GM23338 (cell line): ENCODE data around the gene SAT1. TPM values are rescaled to one million over a fixed set of nuclear protein-coding genes. Genes with fewer than 3 reads are reported as not detected.

Experiments
- ATAC-seq: fragments of 200-7000 bp; cut with Tn5 transposase; 3 replicates; pipeline ENCODE4 v1.9.1; 2020
- DNase-seq: peaks from one replicate; pipeline ENCODE4 v3.0.0-alpha.2; 2015; ENCODE audit warnings: low spot score
- H2AFZ ChIP-seq: fragments of 200-600 bp; sonication (generic); 2 replicates; pipeline ENCODE4 v1.8.0; 2016; ENCODE audit warnings: antibody characterized with exemption, mild to moderate bottlenecking, moderate library complexity
- H3F3A ChIP-seq: fragments of 200-600 bp; sonication (generic); replicated peaks from 2 replicates; pipeline ENCODE4 v1.8.0; 2017; ENCODE audit warnings: antibody characterized with exemption, mixed run types, low read depth
- H3K27ac ChIP-seq: fragments of 200-600 bp; sonication (generic); 2 replicates; pipeline ENCODE4 v1.6.1; 2016; ENCODE audit warnings: low read depth
- H3K27me3 ChIP-seq: fragments of 200-600 bp; sonication (generic); 2 replicates; pipeline ENCODE4 v1.8.0; 2016; ENCODE audit warnings: mild to moderate bottlenecking, mixed run types, moderate library complexity; ENCODE audit not compliant: insufficient read depth
- H3K36me3 ChIP-seq: fragments of 200-600 bp; sonication (generic); 2 replicates; pipeline ENCODE4 v1.8.0; 2016; ENCODE audit warnings: mild to moderate bottlenecking; ENCODE audit not compliant: insufficient read depth
- H3K4me1 ChIP-seq: fragments of 200-600 bp; sonication (generic); 2 replicates; pipeline ENCODE4 v1.8.0; 2016; ENCODE audit warnings: mild to moderate bottlenecking, moderate library complexity; ENCODE audit not compliant: insufficient read depth
- H3K4me2 ChIP-seq: fragments of 200-600 bp; sonication (generic); 2 replicates; pipeline ENCODE4 v1.7.1; 2017; ENCODE audit warnings: mixed run types
- H3K4me3 ChIP-seq: fragments of 200-600 bp; sonication (generic); 2 replicates; pipeline ENCODE4 v1.6.1; 2016; ENCODE audit warnings: mixed run types
- H3K79me2 ChIP-seq: fragments of 200-600 bp; sonication (generic); replicated peaks from 2 replicates; pipeline ENCODE4 v1.8.0; 2017; ENCODE audit warnings: mild to moderate bottlenecking; ENCODE audit not compliant: insufficient read depth
- H3K9me2 ChIP-seq: fragments of 200-600 bp; sonication (generic); 2 replicates; pipeline ENCODE4 v1.8.0; 2017; ENCODE audit not compliant: insufficient read depth
- H4K20me1 ChIP-seq: fragments of 200-600 bp; sonication (generic); replicated peaks from 2 replicates; pipeline ENCODE4 v1.8.0; 2017; ENCODE audit warnings: mild to moderate bottlenecking; ENCODE audit not compliant: insufficient read depth
- H3K27ac Mint-ChIP-seq: 2 replicates; pipeline ENCODE4 v1.8.0; 2020; ENCODE audit warnings: inconsistent platforms, mild to moderate bottlenecking, moderate library complexity, mixed read lengths
- H3K27me3 Mint-ChIP-seq: 3 replicates; pipeline ENCODE4 v1.8.0; 2022; ENCODE audit warnings: low read depth, mild to moderate bottlenecking, moderate library complexity, mixed read lengths, inconsistent platforms; ENCODE audit not compliant: insufficient read depth, poor library complexity
- H3K36me3 Mint-ChIP-seq: 3 replicates; pipeline ENCODE4 v1.8.0; 2021; ENCODE audit warnings: low read depth, mild to moderate bottlenecking, inconsistent platforms, moderate library complexity, mixed read lengths
- H3K4me1 Mint-ChIP-seq: 3 replicates; pipeline ENCODE4 v1.8.0; 2020; ENCODE audit warnings: mild to moderate bottlenecking, inconsistent platforms, mixed read lengths
- H3K4me3 Mint-ChIP-seq: 3 replicates; pipeline ENCODE4 v1.8.0; 2021; ENCODE audit warnings: moderate library complexity, mild to moderate bottlenecking, inconsistent platforms, mixed read lengths
- H3K9me3 Mint-ChIP-seq: 3 replicates; pipeline ENCODE4 v1.8.0; 2020; ENCODE audit warnings: moderate library complexity, mild to moderate bottlenecking, inconsistent platforms, mixed read lengths
- CREB1 ChIP-seq: fragments of 250-450 bp; sonication (Bioruptor Pico); IDR thresholded peaks from 2 replicates; pipeline ENCODE4 v1.5.0; 2020; ENCODE audit warnings: low read depth, mild to moderate bottlenecking, moderate library complexity
- CTCF ChIP-seq, 2 experiments: fragments of 200-600 bp in 1 of 2; sonication (generic) in 1 of 2; conservative IDR thresholded peaks; 2 replicates each; pipeline versions ENCODE4 v1.5.1 to v1.6.1; 2016 to 2017; ENCODE audit warnings: antibody characterized with exemption in 2 of 2, low read depth in 2 of 2, mild to moderate bottlenecking in 2 of 2, moderate library complexity in 1 of 2
- ETS1 ChIP-seq: IDR thresholded peaks from 2 replicates; pipeline ENCODE4 v1.6.1; 2016; ENCODE audit warnings: antibody characterized with exemption
- EZH2 ChIP-seq: fragments of 200-600 bp; sonication (generic); IDR thresholded peaks from one replicate; pipeline ENCODE4 v1.8.0; 2017; ENCODE audit warnings: antibody characterized with exemption, mild to moderate bottlenecking, low read depth; ENCODE audit not compliant: unreplicated experiment
- EZH2phosphoT487 ChIP-seq: fragments of 200-600 bp; sonication (generic); IDR thresholded peaks from one replicate; pipeline ENCODE4 v1.8.1; 2018; ENCODE audit warnings: antibody characterized with exemption; ENCODE audit not compliant: unreplicated experiment
- JUNB ChIP-seq: IDR thresholded peaks from one replicate; pipeline ENCODE4 v1.6.1; 2016; ENCODE audit warnings: antibody characterized with exemption; ENCODE audit not compliant: unreplicated experiment
- NANOG ChIP-seq: IDR thresholded peaks from 2 replicates; pipeline ENCODE4 v1.6.1; 2016; ENCODE audit warnings: antibody characterized with exemption, borderline replicate concordance
- POLR2AphosphoS5 ChIP-seq: IDR thresholded peaks from 2 replicates; pipeline ENCODE4 v1.6.1; 2016; ENCODE audit warnings: antibody characterized with exemption, low read depth
- REST ChIP-seq: IDR thresholded peaks from one replicate; pipeline ENCODE4 v1.6.1; 2018; ENCODE audit warnings: antibody characterized with exemption; ENCODE audit not compliant: unreplicated experiment
- STAT1 ChIP-seq: IDR thresholded peaks from one replicate; pipeline ENCODE4 v1.6.1; 2016; ENCODE audit warnings: antibody characterized with exemption; ENCODE audit not compliant: unreplicated experiment
- ZNF114 ChIP-seq: fragments of 250-450 bp; sonication (Bioruptor Pico); IDR thresholded peaks from 2 replicates; pipeline ENCODE4 v1.5.0; 2020; ENCODE audit warnings: mild to moderate bottlenecking, moderate library complexity
- ZNF331 ChIP-seq: fragments of 250-450 bp; sonication (Bioruptor Pico); IDR thresholded peaks from 2 replicates; pipeline ENCODE4 v1.5.0; 2020; ENCODE audit warnings: low read depth, mild to moderate bottlenecking, moderate library complexity
- polyA plus RNA-seq: library from polyadenylated mRNA; unstranded; fragments of >200 nt; fragmentation: Nextera tagmentation; extraction: Ambion mirVana; gene quantifications from 2 replicates; pipeline ENCODE4 v1.2.1, GENCODE V29; 2016
- total RNA-seq: library from RNA; depleted of rRNA; stranded (reverse); fragments of >200 nt; shearing (Covaris generic); gene quantifications from 2 replicates; pipeline ENCODE4 v1.2.3, GENCODE V29; 2014
- TF ChIP-seq, protein P1 (sequence below): fragments of 250-450 bp; sonication (Bioruptor Pico); IDR thresholded peaks from 2 replicates; pipeline ENCODE4 v1.5.0; 2020; ENCODE audit warnings: mild to moderate bottlenecking, moderate library complexity

SAT1 gene
- total and polyA plus RNA-seq, 2 experiments from 2014 or later: 44.1 to 101 TPM

GRCh38 chrX:23784470-23785331 is 1.7 kb downstream of the SAT1 start:
- Histone ChIP-seq H3K9me2 (no peaks in the 10 kb centered on the region), H3K36me3 (no peaks in the 10 kb centered on the region), H2AFZ (no peak overlapping the region), H3K4me1 (no peaks in the 10 kb centered on the region), H3F3A (no peaks in the 10 kb centered on the region), H3K27me3 (no peaks in the 10 kb centered on the region), H3K4me2 (peak overlapping the region; percentile 77; the same call in 1 of the 2 replicates), H4K20me1 (no peaks in the 10 kb centered on the region), H3K4me3 (peak overlapping the region; percentile 75; the same call in 1 of the 2 replicates), H3K79me2 (peaks cover 4% of the 10 kb centered on the region; the same call in 1 of the 2 replicates), H3K27ac (no peak overlapping the region)
- no peak for TF ChIP-seq EZH2
- no peak for TF ChIP-seq ETS1
- TF ChIP-seq CTCF (conservative IDR thresholded peaks at IDR 0.05; ENCODE audit: low read depth in 2 of 2): no peak
- TF ChIP-seq POLR2AphosphoS5: no peak
- no peak for TF ChIP-seq EZH2phosphoT487
- no peak for TF ChIP-seq NANOG
- TF ChIP-seq JUNB: no peak
- no peak for TF ChIP-seq REST
- TF ChIP-seq ZNF114: no peak
- TF ChIP-seq ZNF331: no peak
- TF ChIP-seq, protein P1, sequence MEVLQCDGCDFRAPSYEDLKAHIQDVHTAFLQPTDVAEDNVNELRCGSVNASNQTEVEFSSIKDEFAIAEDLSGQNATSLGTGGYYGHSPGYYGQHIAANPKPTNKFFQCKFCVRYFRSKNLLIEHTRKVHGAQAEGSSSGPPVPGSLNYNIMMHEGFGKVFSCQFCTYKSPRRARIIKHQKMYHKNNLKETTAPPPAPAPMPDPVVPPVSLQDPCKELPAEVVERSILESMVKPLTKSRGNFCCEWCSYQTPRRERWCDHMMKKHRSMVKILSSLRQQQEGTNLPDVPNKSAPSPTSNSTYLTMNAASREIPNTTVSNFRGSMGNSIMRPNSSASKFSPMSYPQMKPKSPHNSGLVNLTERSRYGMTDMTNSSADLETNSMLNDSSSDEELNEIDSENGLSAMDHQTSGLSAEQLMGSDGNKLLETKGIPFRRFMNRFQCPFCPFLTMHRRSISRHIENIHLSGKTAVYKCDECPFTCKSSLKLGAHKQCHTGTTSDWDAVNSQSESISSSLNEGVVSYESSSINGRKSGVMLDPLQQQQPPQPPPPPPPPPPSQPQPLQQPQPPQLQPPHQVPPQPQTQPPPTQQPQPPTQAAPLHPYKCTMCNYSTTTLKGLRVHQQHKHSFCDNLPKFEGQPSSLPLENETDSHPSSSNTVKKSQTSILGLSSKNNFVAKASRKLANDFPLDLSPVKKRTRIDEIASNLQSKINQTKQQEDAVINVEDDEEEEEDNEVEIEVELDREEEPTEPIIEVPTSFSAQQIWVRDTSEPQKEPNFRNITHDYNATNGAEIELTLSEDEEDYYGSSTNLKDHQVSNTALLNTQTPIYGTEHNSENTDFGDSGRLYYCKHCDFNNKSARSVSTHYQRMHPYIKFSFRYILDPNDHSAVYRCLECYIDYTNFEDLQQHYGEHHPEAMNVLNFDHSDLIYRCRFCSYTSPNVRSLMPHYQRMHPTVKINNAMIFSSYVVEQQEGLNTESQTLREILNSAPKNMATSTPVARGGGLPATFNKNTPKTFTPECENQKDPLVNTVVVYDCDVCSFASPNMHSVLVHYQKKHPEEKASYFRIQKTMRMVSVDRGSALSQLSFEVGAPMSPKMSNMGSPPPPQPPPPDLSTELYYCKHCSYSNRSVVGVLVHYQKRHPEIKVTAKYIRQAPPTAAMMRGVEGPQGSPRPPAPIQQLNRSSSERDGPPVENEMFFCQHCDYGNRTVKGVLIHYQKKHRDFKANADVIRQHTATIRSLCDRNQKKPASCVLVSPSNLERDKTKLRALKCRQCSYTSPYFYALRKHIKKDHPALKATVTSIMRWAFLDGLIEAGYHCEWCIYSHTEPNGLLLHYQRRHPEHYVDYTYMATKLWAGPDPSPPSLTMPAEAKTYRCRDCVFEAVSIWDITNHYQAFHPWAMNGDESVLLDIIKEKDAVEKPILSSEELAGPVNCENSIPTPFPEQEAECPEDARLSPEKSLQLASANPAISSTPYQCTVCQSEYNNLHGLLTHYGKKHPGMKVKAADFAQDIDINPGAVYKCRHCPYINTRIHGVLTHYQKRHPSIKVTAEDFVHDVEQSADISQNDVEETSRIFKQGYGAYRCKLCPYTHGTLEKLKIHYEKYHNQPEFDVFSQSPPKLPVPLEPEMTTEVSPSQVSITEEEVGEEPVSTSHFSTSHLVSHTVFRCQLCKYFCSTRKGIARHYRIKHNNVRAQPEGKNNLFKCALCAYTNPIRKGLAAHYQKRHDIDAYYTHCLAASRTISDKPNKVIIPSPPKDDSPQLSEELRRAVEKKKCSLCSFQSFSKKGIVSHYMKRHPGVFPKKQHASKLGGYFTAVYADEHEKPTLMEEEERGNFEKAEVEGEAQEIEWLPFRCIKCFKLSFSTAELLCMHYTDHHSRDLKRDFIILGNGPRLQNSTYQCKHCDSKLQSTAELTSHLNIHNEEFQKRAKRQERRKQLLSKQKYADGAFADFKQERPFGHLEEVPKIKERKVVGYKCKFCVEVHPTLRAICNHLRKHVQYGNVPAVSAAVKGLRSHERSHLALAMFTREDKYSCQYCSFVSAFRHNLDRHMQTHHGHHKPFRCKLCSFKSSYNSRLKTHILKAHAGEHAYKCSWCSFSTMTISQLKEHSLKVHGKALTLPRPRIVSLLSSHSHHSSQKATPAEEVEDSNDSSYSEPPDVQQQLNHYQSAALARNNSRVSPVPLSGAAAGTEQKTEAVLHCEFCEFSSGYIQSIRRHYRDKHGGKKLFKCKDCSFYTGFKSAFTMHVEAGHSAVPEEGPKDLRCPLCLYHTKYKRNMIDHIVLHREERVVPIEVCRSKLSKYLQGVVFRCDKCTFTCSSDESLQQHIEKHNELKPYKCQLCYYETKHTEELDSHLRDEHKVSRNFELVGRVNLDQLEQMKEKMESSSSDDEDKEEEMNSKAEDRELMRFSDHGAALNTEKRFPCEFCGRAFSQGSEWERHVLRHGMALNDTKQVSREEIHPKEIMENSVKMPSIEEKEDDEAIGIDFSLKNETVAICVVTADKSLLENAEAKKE (CRISPR knock-in tag): no peak
- TF ChIP-seq CREB1 (CRISPR knock-in tag): no peak
- TF ChIP-seq STAT1: no peak
- Mint-ChIP-seq H3K4me1 (peaks cover 13% of the 10 kb centered on the region; the same call in 2 of the 3 replicates), H3K27me3 (no peaks in the 10 kb centered on the region), H3K27ac (no peak overlapping the region), H3K36me3 (peaks cover 8% of the 10 kb centered on the region; the same call in 2 of the 3 replicates), H3K4me3 (peak overlapping the region; percentile 94; the same call in 2 of the 3 replicates), H3K9me3 (no peaks in the 10 kb centered on the region)
- ATAC-seq (no peak), DNase-seq (no peak)
